B cell (primary cell): ENCODE measurements around the gene PNO1.

ENCODE experiments used
- EZH2 ChIP-seq: IDR thresholded peaks from 2 replicates; pipeline ENCODE4 v1.6.1; 2012; ENCODE audit warnings: borderline replicate concordance, low read depth, mild to moderate bottlenecking, moderate library complexity, low read length; ENCODE audit not compliant: insufficient read depth, poor library complexity, severe bottlenecking
- TF ChIP-seq, protein P1 (sequence below): fragments of 200-600 bp; IDR thresholded peaks from one replicate; pipeline ENCODE4 v1.8.0; 2022; ENCODE audit warnings: antibody characterized with exemption, mild to moderate bottlenecking

DNA sequence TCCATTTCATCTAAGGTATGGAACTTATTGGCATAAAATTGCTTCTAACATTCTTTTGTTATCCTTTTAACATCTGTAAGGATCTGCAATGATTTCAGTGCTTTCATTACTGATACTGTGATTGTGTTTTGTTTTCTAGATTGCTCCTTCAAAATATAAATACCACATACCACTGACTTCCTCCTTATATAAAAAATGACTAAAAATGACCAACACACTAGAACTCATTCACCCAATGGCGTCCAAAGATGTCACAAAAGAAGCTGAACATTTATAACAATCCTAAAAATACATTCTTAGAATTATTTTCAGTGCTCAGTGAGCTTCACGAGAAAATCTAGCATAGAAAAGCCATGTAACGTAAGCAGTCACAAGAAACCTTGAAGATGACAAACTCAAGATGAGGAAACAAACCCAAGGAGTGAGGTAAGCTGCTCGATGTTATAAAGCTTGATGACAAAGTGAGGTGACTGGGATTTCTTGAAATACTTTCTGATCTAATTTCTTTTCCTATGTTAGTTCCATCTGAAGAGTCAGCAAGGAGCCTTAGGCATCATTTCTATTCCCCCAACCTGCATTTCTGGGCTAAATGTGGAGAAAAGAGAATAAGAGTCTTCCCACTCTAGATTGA is 42.6 kb downstream of the PNO1 start:
- TF ChIP-seq, protein P1, sequence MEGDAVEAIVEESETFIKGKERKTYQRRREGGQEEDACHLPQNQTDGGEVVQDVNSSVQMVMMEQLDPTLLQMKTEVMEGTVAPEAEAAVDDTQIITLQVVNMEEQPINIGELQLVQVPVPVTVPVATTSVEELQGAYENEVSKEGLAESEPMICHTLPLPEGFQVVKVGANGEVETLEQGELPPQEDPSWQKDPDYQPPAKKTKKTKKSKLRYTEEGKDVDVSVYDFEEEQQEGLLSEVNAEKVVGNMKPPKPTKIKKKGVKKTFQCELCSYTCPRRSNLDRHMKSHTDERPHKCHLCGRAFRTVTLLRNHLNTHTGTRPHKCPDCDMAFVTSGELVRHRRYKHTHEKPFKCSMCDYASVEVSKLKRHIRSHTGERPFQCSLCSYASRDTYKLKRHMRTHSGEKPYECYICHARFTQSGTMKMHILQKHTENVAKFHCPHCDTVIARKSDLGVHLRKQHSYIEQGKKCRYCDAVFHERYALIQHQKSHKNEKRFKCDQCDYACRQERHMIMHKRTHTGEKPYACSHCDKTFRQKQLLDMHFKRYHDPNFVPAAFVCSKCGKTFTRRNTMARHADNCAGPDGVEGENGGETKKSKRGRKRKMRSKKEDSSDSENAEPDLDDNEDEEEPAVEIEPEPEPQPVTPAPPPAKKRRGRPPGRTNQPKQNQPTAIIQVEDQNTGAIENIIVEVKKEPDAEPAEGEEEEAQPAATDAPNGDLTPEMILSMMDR, result no peak
- TF ChIP-seq EZH2, result no peak
